ENCODE data around the gene PCK1.

PCK1 gene

GRCh38 chr20:57536120-57536708, 24.7 kb upstream of the PCK1 start:
- no peak overlapping the region for H3K4me3 ChIP-seq (ENCODE audit: low read depth, low read length)
- in situ Hi-C loops (cut with HindIII; ENCODE audit: low sequenced_read_pairs), result no loop called here
- DNase-seq (ENCODE audit: low read depth, low spot score), result no peak
- TF ChIP-seq CTCF (IDR thresholded peaks at IDR 0.05; ENCODE audit: low read depth, low read length), result no peak

GRCh38 chr20:57536771-57537724, 23.9 kb upstream of the PCK1 start:
- TF ChIP-seq CTCF (IDR thresholded peaks at IDR 0.05; ENCODE audit: low read depth, low read length), result no peak
- in situ Hi-C loops (cut with HindIII; ENCODE audit: low sequenced_read_pairs), result no loop called here
- no peak for DNase-seq (ENCODE audit: low read depth, low spot score)
- H3K4me3 ChIP-seq (ENCODE audit: low read depth, low read length), result no peak overlapping the region

- in situ Hi-C loops (cut with HindIII; ENCODE audit: low sequenced_read_pairs), result no loop called here
- no peak for DNase-seq (ENCODE audit: low read depth, low spot score)
- no peak overlapping the region for H3K4me3 ChIP-seq (ENCODE audit: low read depth, low read length)
- TF ChIP-seq CTCF (IDR thresholded peaks at IDR 0.05; ENCODE audit: low read depth, low read length), result no peak
Measured at GRCh38 chr20:57537822-57538221, 23.1 kb upstream of the PCK1 start.

GRCh38 chr20:57539889-57540288, 21.0 kb upstream of the PCK1 start:
- in situ Hi-C loops (cut with HindIII; ENCODE audit: low sequenced_read_pairs), result no loop called here
- no peak for DNase-seq (ENCODE audit: low read depth, low spot score)
- TF ChIP-seq CTCF (IDR thresholded peaks at IDR 0.05; ENCODE audit: low read depth, low read length), result no peak
- no peak overlapping the region for H3K4me3 ChIP-seq (ENCODE audit: low read depth, low read length)

- no peak for DNase-seq (ENCODE audit: low read depth, low spot score)
- no peak for TF ChIP-seq CTCF (IDR thresholded peaks at IDR 0.05; ENCODE audit: low read depth, low read length)
- no peak overlapping the region for H3K4me3 ChIP-seq (ENCODE audit: low read depth, low read length)
- in situ Hi-C loops (cut with HindIII; ENCODE audit: low sequenced_read_pairs), result no loop called here
Measured at GRCh38 chr20:57540890-57541580, 19.9 kb upstream of the PCK1 start.

GRCh38 chr20:57543754-57544153, 17.2 kb upstream of the PCK1 start:
- H3K4me3 ChIP-seq (ENCODE audit: low read depth, low read length), result no peak overlapping the region
- in situ Hi-C loops (cut with HindIII; ENCODE audit: low sequenced_read_pairs), result no loop called here
- no peak for TF ChIP-seq CTCF (IDR thresholded peaks at IDR 0.05; ENCODE audit: low read depth, low read length)
- no peak for DNase-seq (ENCODE audit: low read depth, low spot score)
